ENCODE measurements around the gene MYO7B. TPM values are rescaled to one million over a fixed set of nuclear protein-coding genes. Genes with fewer than 3 reads are reported as not detected.

The MYO7B gene
- total RNA-seq, 2 donors from 2014 or later = 0.14 to 0.78 TPM

- ATAC-seq (ENCODE audit: insufficient number of reproducible peaks, low FRiP score, low read depth) (no peak), DNase-seq (ENCODE audit: low spot score) (no peak)
- Histone ChIP-seq H3K4me3 (no peak overlapping the region), H3K4me1 (ENCODE audit: control insufficient read depth in 1 of 2, low read depth in 2 of 2) (peaks cover 10 to 20% of the 10 kb centered on the region in 2 donors), H3K36me3 (no peaks in the 10 kb centered on the region), H3K9me3 (no peaks in the 10 kb centered on the region), H3K27ac (no peak overlapping the region), H3K27me3 (replicated peaks; ENCODE audit: insufficient read depth) (no peaks in the 10 kb centered on the region)
- TF ChIP-seq, protein P1, sequence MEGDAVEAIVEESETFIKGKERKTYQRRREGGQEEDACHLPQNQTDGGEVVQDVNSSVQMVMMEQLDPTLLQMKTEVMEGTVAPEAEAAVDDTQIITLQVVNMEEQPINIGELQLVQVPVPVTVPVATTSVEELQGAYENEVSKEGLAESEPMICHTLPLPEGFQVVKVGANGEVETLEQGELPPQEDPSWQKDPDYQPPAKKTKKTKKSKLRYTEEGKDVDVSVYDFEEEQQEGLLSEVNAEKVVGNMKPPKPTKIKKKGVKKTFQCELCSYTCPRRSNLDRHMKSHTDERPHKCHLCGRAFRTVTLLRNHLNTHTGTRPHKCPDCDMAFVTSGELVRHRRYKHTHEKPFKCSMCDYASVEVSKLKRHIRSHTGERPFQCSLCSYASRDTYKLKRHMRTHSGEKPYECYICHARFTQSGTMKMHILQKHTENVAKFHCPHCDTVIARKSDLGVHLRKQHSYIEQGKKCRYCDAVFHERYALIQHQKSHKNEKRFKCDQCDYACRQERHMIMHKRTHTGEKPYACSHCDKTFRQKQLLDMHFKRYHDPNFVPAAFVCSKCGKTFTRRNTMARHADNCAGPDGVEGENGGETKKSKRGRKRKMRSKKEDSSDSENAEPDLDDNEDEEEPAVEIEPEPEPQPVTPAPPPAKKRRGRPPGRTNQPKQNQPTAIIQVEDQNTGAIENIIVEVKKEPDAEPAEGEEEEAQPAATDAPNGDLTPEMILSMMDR (IDR thresholded peaks at IDR 0.05) = no peak
Observed at GRCh38 chr2:127579231-127579630, 43.7 kb downstream of the MYO7B start.

DNA sequence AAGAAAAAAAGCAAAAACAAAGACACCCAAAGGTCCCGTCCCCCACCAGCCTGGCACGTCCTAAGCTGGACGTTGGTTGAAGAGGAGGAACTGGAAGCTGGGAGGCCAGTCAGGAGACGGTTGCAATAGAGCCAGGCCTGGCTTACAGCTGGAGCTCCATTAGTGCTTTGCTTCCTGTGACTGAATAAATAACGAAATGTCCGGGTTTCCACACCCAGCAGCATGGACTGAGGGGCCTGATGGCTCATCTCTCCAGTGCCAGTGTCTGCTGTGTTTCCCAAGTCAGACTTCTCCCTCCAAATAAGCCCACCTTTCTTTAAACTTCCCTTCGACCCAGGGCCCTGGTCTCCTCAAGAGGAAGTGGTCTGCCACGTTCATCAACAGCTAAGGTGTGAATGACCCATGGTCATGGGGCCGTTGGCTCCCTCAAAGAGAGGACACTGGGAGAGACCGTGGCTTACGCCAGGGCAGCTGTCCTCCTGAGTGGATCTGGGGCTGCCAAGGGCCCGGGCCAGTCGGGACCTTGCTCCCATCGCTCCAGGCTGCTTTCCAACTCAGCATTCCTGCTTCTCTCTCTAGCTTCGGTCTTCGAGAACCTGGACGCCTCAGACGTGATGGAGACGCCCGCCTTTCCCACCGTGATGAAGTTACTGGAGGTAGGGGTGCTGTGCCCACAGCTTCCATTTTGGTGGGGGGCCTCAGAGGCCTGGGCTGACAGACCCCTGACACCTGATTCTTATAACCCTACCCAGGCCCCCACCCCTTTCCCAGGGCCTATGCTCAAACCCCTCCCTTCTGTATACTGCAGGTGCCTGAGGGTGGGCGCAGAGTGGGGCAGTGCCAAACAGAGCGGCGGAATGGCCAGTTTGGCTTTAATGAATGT is 44.9 kb downstream of the MYO7B start:
- no peaks in the 10 kb centered on the region for H3K36me3 ChIP-seq
- ATAC-seq (ENCODE audit: insufficient number of reproducible peaks, low FRiP score, low read depth) = no peak
- H3K4me3 ChIP-seq = no peak overlapping the region
- no peak for DNase-seq (ENCODE audit: low spot score)
- no peaks in the 10 kb centered on the region for H3K27me3 ChIP-seq (replicated peaks; ENCODE audit: insufficient read depth)
- H3K4me1 ChIP-seq (ENCODE audit: control insufficient read depth in 1 of 2, low read depth in 2 of 2) = peaks cover 10 to 20% of the 10 kb centered on the region in 2 donors
- no peaks in the 10 kb centered on the region for H3K9me3 ChIP-seq
- no peak overlapping the region for H3K27ac ChIP-seq
- TF ChIP-seq, protein P1 (IDR thresholded peaks at IDR 0.05) = no peak

DNA sequence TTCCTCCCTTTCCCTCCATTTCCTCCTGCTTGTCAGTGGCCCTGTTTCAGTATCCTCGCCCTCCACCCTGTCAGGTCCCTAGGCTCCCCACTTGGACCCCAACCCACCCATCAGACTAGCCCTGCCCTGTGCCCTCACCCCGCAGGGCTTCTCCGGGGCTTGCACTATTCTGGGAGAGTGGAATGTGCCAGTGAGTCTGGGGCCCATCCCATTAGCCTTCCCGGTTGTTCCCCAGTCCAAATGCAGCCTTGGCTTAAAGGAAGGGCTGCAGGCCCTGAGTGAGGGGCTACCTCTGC is 45.5 kb downstream of the MYO7B start:
- Histone ChIP-seq H3K4me1 (ENCODE audit: control insufficient read depth in 1 of 2, low read depth in 2 of 2) (peaks cover 7 to 15% of the 10 kb centered on the region in 2 donors), H3K4me3 (no peak overlapping the region), H3K27me3 (replicated peaks; ENCODE audit: insufficient read depth) (no peaks in the 10 kb centered on the region), H3K9me3 (no peaks in the 10 kb centered on the region), H3K36me3 (no peaks in the 10 kb centered on the region), H3K27ac (no peak overlapping the region)
- no peak for ATAC-seq (ENCODE audit: insufficient number of reproducible peaks, low FRiP score, low read depth)
- TF ChIP-seq, protein P1 (IDR thresholded peaks at IDR 0.05) = no peak
- DNase-seq (ENCODE audit: low spot score) = no peak

DNA sequence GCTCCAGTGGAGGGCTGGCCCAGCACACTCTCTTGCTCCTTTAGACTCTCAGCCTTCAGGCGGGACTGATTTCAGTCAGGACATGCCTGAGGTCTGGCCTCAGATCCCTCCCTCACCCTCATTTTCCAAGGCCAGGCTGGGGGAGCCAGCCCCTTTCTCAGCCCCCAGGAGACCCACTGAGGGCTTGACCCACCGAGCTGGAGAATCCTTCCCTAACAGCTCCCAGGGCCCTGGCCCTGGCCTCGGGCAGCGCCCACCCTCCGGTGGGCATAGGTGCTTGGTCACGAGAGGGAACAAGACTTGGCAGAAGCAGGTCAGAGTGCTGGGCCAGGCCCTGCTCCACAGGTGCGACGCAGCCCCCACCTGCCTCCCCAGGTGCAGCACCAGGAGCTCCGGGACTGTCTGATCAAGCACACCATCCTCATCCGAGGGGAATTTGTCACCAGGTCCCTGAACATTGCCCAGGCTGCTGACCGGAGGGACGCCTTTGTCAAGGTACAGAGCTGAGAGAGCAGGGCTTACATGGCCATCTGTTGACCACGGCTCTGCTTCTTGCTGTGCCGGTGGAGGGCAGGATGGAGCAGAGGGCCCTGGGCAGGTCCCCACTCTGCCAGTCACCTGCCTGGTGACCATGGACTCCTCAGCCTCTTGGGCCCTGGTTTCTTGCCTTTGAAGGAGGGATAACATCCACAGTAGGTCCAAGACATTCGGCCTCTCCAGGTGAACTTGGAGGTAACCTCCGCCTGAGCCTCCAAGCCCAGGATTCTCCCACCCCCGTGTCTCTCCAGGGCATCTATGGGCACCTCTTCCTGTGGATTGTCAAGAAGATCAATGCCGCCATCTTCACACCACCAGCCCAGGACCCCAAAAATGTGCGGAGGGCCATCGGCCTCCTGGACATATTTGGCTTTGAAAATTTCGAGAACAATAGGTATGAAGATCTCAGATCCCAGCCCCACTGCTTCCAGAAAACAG is 46.3 kb downstream of the MYO7B start:
- TF ChIP-seq, protein P1 (IDR thresholded peaks at IDR 0.05) = no peak
- no peaks in the 10 kb centered on the region for H3K27me3 ChIP-seq (replicated peaks; ENCODE audit: insufficient read depth)
- H3K4me3 ChIP-seq = no peak overlapping the region
- H3K27ac ChIP-seq = no peak overlapping the region
- peaks cover 1 to 8% of the 10 kb centered on the region in 2 donors for H3K4me1 ChIP-seq (ENCODE audit: control insufficient read depth in 1 of 2, low read depth in 2 of 2)
- H3K36me3 ChIP-seq = no peaks in the 10 kb centered on the region
- ATAC-seq (ENCODE audit: insufficient number of reproducible peaks, low FRiP score, low read depth) (no peak), DNase-seq (ENCODE audit: low spot score) (no peak)
- no peaks in the 10 kb centered on the region for H3K9me3 ChIP-seq

Measured in thoracic aorta (tissue), 2 donors.